Panc1 (cell line): ENCODE measurements around the gene SSH2. TPM values are rescaled to one million over a fixed set of nuclear protein-coding genes. Genes with fewer than 3 reads are reported as not detected.

Experiments used
- ATAC-seq: fragments of 200-7000 bp; cut with Tn5 transposase; 2 replicates; pipeline ENCODE4 v1.9.1; 2020; ENCODE audit warnings: mild to moderate bottlenecking, moderate library complexity
- BruUV-seq: library from RNA; stranded (reverse); fragments of 400-500 nt; replicated peaks from 2 replicates; lab custom pipeline; 2021; lab: Mats Ljungman, UMichigan
- CTCF ChIA-PET: fragments of 300-600 bp; sonication (Branson Sonifier 250); formaldehyde crosslinking; loops from one replicate; lab custom pipeline; 2022; ENCODE audit warnings: antibody characterized with exemption; lab: Charles Lee
- POLR2A ChIA-PET: fragments of 300-600 bp; sonication (Branson Sonifier 250); formaldehyde crosslinking; loops from one replicate; lab custom pipeline; 2022; ENCODE audit warnings: antibody characterized with exemption; lab: Charles Lee
- DNase-seq: peaks from one replicate; pipeline ENCODE4 v3.0.0-alpha.2; 2010; ENCODE audit warnings: low read depth, low spot score
- H3K27ac ChIP-seq: 2 replicates; pipeline ENCODE4 v1.5.1; 2011; ENCODE audit warnings: mild to moderate bottlenecking, low read length, inconsistent platforms
- H3K27me3 ChIP-seq: fragments of 200-500 bp; sonication (Bioruptor generic); 2 replicates; pipeline ENCODE4 v1.6.0; 2014; ENCODE audit warnings: low read length, inconsistent platforms; ENCODE audit not compliant: control insufficient read depth, insufficient read depth
- H3K36me3 ChIP-seq: fragments of 200-500 bp; sonication (Bioruptor generic); 2 replicates; pipeline ENCODE4 v1.5.1; 2014; ENCODE audit warnings: inconsistent platforms, mild to moderate bottlenecking, low read length, moderate library complexity; ENCODE audit not compliant: control insufficient read depth, insufficient read depth
- H3K4me1 ChIP-seq: 2 replicates; pipeline ENCODE4 v1.5.1; 2011; ENCODE audit warnings: inconsistent platforms, mild to moderate bottlenecking, low read length, moderate library complexity; ENCODE audit not compliant: control insufficient read depth, insufficient read depth
- H3K4me3 ChIP-seq, 2 experiments: 2 replicates each; pipeline ENCODE4 v1.5.1; 2011 to 2012; ENCODE audit warnings: low read depth in 2 of 2, low read length in 2 of 2, mild to moderate bottlenecking in 2 of 2, inconsistent platforms in 1 of 2, moderate library complexity in 1 of 2
- H3K9me3 ChIP-seq: fragments of 200-500 bp; sonication (Bioruptor generic); 2 replicates; pipeline ENCODE4 v1.5.1; 2014; ENCODE audit warnings: low read depth, mild to moderate bottlenecking, inconsistent platforms, low read length, moderate library complexity; ENCODE audit not compliant: control insufficient read depth, insufficient read depth
- POLR2AphosphoS5 ChIP-seq: IDR thresholded peaks from 2 replicates; pipeline ENCODE4 v1.6.1; 2012; ENCODE audit warnings: mild to moderate bottlenecking, low read depth, low read length, moderate library complexity
- SIN3A ChIP-seq: IDR thresholded peaks from 2 replicates; pipeline ENCODE4 v1.6.1; 2012; ENCODE audit warnings: low read depth, mild to moderate bottlenecking, low read length, moderate library complexity, borderline replicate concordance; ENCODE audit not compliant: insufficient read depth
- TCF7L2 ChIP-seq: IDR thresholded peaks from 2 replicates; pipeline ENCODE4 v1.6.1; 2011; ENCODE audit warnings: mild to moderate bottlenecking, low read depth, low read length, inconsistent platforms
- in situ Hi-C: cut with HindIII; loops from 2 replicates; pipeline ENCODE4 v1.10.0; 2016; ENCODE audit warnings: low sequenced_read_pairs, low pct_unique_long_range_greater_than_20kb
- intact Hi-C: fragments of 100-400 bp; cut with micrococcal nuclease; formaldehyde crosslinking; loops from one replicate; pipeline ENCODE4 v1.10.0; 2022; ENCODE audit not compliant: unreplicated experiment
- total RNA-seq: library from RNA; stranded (reverse); gene quantifications from one replicate; pipeline ENCODE4 v1.2.1, GENCODE V29; 2021; ENCODE audit not compliant: unreplicated experiment
- TF ChIP-seq, protein P1 (sequence below): fragments of 450-650 bp; IDR thresholded peaks from 2 replicates; pipeline ENCODE4 v1.5.1; 2017; ENCODE audit warnings: mild to moderate bottlenecking
- TF ChIP-seq, protein P2 (sequence below), 2 experiments: IDR thresholded peaks; 2 replicates each; pipeline ENCODE4 v1.6.1; 2011 to 2012; ENCODE audit warnings: low read depth in 2 of 2, control low read depth in 1 of 2, low read length in 1 of 2, mild to moderate bottlenecking in 1 of 2, moderate library complexity in 1 of 2; ENCODE audit not compliant: insufficient read depth in 1 of 2

SSH2 gene
- total RNA-seq, 1 experiment from 2014 or later, result 30.6 TPM

DNA sequence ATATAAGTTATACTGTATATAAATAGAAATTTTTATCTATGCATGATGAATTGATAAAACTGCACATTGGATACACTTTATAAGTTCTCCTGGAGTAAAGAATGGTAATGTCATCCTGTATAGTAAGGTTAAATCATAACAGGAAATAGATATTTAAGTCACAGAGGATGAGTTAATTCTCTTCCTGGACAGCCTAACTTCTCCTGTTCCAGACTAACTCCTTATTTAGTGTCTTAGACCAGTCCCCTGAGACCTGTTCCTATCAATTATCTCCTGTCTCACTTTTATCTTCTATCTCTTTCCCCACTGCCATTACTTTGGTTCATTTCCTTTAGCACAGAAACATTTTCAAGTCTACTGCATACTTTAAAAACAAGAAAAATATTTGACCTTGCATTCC lies 46.5 kb downstream of the SSH2 start:
- DNase-seq (no peak), ATAC-seq (no peak)
- ChIA-PET POLR2A (no interaction called here), CTCF (no interaction called here)
- intact Hi-C loops, result no loop called here
- no TSS peak for BruUV-seq
- no peak overlapping the region for H3K4me3 ChIP-seq
- TF ChIP-seq, protein P1, sequence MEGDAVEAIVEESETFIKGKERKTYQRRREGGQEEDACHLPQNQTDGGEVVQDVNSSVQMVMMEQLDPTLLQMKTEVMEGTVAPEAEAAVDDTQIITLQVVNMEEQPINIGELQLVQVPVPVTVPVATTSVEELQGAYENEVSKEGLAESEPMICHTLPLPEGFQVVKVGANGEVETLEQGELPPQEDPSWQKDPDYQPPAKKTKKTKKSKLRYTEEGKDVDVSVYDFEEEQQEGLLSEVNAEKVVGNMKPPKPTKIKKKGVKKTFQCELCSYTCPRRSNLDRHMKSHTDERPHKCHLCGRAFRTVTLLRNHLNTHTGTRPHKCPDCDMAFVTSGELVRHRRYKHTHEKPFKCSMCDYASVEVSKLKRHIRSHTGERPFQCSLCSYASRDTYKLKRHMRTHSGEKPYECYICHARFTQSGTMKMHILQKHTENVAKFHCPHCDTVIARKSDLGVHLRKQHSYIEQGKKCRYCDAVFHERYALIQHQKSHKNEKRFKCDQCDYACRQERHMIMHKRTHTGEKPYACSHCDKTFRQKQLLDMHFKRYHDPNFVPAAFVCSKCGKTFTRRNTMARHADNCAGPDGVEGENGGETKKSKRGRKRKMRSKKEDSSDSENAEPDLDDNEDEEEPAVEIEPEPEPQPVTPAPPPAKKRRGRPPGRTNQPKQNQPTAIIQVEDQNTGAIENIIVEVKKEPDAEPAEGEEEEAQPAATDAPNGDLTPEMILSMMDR, result no peak
- H3K27ac ChIP-seq, result no peak overlapping the region
- no peaks in the 10 kb centered on the region for H3K9me3 ChIP-seq
- H3K27me3 ChIP-seq, result no peaks in the 10 kb centered on the region
- H3K4me1 ChIP-seq, result no peaks in the 10 kb centered on the region
- in situ Hi-C loops, result no loop called here
- no peaks in the 10 kb centered on the region for H3K36me3 ChIP-seq

DNA sequence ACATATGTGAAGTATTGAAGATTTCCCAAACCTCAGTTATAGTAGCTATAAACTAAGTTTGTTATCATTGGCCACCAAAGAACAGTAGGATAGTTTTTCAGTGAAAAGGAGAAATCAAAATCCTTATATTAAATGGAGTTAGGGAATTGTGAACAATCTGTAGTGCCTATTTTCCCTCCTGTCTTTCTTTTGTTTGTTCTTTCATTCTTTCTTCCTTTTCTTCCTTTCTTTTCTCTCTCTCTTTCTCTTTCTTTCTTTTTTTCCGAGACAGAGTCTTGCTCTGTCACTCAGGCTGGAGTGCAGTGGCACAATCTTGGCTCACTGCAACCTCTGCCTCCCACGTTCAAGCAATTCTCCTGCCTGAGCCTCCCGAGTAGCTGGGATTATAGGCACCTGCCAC lies 48.8 kb downstream of the SSH2 start:
- H3K36me3 ChIP-seq, result no peaks in the 10 kb centered on the region
- no peak overlapping the region for H3K4me3 ChIP-seq
- no peaks in the 10 kb centered on the region for H3K27me3 ChIP-seq
- H3K9me3 ChIP-seq, result no peaks in the 10 kb centered on the region
- intact Hi-C loops (no loop called here), in situ Hi-C loops (no loop called here)
- H3K27ac ChIP-seq, result no peak overlapping the region
- DNase-seq, result no peak
- POLR2A ChIA-PET, result interaction anchor here (0.7 kb wide), 1 partner anchor 284 kb away, joined by 3 read pairs; no protein-coding TSS in a partner anchor
- no peaks in the 10 kb centered on the region for H3K4me1 ChIP-seq
- no peak for ATAC-seq
- TF ChIP-seq SIN3A, result no peak
- TF ChIP-seq, protein P1, result no peak
- TF ChIP-seq TCF7L2, result no peak
- TF ChIP-seq, protein P2, sequence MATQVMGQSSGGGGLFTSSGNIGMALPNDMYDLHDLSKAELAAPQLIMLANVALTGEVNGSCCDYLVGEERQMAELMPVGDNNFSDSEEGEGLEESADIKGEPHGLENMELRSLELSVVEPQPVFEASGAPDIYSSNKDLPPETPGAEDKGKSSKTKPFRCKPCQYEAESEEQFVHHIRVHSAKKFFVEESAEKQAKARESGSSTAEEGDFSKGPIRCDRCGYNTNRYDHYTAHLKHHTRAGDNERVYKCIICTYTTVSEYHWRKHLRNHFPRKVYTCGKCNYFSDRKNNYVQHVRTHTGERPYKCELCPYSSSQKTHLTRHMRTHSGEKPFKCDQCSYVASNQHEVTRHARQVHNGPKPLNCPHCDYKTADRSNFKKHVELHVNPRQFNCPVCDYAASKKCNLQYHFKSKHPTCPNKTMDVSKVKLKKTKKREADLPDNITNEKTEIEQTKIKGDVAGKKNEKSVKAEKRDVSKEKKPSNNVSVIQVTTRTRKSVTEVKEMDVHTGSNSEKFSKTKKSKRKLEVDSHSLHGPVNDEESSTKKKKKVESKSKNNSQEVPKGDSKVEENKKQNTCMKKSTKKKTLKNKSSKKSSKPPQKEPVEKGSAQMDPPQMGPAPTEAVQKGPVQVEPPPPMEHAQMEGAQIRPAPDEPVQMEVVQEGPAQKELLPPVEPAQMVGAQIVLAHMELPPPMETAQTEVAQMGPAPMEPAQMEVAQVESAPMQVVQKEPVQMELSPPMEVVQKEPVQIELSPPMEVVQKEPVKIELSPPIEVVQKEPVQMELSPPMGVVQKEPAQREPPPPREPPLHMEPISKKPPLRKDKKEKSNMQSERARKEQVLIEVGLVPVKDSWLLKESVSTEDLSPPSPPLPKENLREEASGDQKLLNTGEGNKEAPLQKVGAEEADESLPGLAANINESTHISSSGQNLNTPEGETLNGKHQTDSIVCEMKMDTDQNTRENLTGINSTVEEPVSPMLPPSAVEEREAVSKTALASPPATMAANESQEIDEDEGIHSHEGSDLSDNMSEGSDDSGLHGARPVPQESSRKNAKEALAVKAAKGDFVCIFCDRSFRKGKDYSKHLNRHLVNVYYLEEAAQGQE (IDR thresholded peaks at IDR 0.05; ENCODE audit: insufficient read depth in 1 of 2, low read depth in 2 of 2, low read length in 1 of 2), result no peak
- TF ChIP-seq POLR2AphosphoS5, result no peak
- no TSS peak for BruUV-seq
- CTCF ChIA-PET, result no interaction called here
